NCI-H82 (cell line): Measurements from ENCODE around the gene KRTAP5-5.
"Not testable (repeated sequence)": the region's sequence is repeated elsewhere in the genome, so short reads cannot be mapped to it uniquely, and the experiment has no call there.

Experiments used
- DNase-seq: peaks from one replicate; lab custom pipeline; 2025; lab: John Stamatoyannopoulos, UW

Gene KRTAP5-5

DNA sequence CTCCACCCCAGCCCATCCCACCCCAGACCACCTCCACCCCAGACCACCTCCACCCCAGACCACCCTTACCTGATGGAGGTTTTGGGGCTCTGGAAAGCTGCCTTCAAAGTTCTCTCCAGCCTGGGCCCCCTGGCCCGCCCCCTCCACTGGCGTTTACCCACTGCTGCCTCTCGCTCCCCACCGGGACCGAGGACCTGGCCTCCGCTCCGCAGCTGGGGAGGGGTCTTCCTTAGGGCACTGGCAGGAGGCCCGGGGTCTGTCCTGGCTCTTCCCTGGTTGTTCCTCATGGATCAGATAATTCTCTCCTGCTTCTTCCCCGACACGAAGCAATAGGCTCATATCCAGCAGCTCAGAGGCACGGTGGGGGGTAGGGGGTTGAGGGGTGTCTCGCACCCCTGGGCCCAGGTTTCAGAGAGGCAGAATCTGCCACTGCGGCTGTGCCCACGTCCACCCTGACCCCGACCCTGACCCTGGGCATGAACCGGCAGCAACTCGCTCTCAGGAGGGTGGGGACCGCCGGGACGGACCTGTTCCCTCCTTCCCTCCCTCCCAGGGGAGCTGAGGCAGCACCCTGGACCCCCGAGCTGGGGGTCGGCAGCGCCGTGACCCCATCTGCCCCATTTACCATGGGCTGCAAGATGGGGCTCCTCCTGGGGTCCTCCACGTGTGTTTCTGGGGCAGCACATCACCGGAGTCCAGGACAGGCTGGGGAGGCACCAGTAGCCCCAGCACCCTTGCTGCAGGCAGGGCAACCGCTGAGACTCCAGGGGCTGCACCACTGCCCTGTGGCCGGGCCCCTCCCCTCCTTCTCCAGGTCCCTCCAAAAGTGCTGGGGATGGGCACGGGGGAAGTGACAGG lies 12.9 kb downstream of the KRTAP5-5 start:
- DNase-seq: no peak

- no peak for DNase-seq
Observed at GRCh38 chr11:1643146-1643690, 13.6 kb downstream of the KRTAP5-5 start.

GRCh38 chr11:1644601-1645356 lies 15.2 kb downstream of the KRTAP5-5 start:
- DNase-seq: no peak

- DNase-seq: no peak
Observed at GRCh38 chr11:1645357-1645821, 15.8 kb downstream of the KRTAP5-5 start.

GRCh38 chr11:1646540-1646939 lies 17.0 kb downstream of the KRTAP5-5 start:
- not testable (repeated sequence) for DNase-seq

DNA sequence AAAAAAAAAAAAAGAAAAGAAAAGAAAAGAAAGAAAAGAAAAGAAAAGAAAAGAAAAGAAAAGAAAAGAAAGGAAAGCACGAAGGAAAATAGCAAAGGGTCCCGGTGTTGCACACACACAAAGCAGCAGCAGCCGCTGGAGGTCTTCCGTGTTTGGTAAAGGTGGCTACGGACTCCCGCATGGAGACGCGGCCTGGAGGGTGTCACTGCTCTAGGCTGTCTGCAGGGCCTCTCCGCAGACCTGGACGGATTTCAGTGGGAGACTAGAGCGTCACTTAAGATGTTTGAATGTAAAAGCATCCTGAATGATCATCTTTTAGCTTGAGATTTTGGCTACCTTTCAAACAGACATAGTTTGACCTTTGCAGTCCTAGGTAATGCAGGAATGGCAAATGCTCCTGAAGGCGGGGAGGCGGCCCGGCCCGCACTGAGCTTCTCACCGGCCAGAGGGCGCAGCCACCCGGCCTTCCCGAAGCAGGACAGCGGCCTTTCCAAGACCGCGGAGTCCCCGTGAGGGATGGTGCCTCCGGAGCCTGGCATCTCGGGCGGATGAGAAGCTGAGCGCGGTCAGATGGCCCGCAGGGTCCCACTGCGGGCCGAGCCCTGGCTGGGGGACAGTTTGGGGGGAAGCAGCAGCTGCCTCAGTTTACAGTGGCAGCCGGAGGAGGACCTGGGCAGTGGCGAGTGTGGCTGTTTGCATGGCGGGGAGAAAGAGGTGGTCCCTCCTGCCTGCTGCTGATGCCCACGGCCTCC lies 18.5 kb downstream of the KRTAP5-5 start:
- DNase-seq: no peak

GRCh38 chr11:1648653-1649420 lies 19.3 kb downstream of the KRTAP5-5 start:
- no peak for DNase-seq

DNA sequence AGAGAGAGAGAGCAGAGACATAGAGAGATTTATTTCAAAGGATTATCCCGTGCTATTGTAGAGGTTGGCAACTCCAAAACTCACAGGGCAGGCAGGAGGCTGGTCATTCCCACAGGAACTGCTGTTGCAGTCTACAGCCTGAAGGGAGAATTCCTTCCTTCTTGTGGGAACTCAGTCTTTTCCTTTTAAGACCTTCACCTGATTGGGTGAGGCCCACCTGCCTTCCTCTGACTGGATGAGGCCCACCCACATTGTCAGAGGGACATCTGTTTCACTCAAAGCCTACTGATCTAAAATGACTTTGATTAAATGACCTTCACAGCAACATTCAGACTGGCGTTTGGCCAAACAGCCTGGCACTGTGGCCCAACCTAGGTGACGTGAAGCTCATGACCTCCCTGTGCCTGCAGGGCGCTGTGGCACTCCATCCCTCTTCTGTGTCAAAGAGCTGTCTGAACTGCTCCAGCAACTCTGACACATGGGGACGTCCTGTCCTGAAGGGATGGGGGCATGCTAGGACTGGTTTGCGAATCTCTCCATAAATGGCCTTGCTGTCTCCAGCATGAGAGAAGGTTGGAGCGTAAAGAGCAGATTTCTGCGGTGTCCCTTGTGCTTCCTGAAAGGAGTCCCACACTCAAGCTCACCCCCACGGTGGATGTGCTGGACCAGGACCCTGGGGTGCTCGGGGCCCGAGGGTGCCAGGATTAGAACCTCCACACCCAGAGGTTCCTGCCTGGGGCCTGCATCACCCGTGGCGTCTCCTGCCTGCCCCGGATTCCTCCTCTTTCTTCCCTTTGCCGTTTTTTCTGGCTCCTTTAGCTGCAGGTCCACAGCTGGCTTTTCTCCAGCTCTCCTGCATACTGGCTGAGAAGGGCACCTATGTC lies 20.7 kb downstream of the KRTAP5-5 start:
- DNase-seq: no peak

GRCh38 chr11:1650918-1651262 lies 21.3 kb downstream of the KRTAP5-5 start:
- DNase-seq: no peak

- peak; percentile 9 for DNase-seq
Observed at GRCh38 chr11:1651411-1651980, 21.9 kb downstream of the KRTAP5-5 start.

- no peak for DNase-seq
Observed at GRCh38 chr11:1652026-1652425, 22.5 kb downstream of the KRTAP5-5 start.

- DNase-seq: no peak
Observed at GRCh38 chr11:1652442-1652770, 22.8 kb downstream of the KRTAP5-5 start.

GRCh38 chr11:1652771-1653540 lies 23.4 kb downstream of the KRTAP5-5 start:
- DNase-seq: peak; percentile 57

- no peak for DNase-seq
Observed at GRCh38 chr11:1653541-1654387, 24.2 kb downstream of the KRTAP5-5 start.

GRCh38 chr11:1654388-1655167 lies 25.0 kb downstream of the KRTAP5-5 start:
- no peak for DNase-seq

DNA sequence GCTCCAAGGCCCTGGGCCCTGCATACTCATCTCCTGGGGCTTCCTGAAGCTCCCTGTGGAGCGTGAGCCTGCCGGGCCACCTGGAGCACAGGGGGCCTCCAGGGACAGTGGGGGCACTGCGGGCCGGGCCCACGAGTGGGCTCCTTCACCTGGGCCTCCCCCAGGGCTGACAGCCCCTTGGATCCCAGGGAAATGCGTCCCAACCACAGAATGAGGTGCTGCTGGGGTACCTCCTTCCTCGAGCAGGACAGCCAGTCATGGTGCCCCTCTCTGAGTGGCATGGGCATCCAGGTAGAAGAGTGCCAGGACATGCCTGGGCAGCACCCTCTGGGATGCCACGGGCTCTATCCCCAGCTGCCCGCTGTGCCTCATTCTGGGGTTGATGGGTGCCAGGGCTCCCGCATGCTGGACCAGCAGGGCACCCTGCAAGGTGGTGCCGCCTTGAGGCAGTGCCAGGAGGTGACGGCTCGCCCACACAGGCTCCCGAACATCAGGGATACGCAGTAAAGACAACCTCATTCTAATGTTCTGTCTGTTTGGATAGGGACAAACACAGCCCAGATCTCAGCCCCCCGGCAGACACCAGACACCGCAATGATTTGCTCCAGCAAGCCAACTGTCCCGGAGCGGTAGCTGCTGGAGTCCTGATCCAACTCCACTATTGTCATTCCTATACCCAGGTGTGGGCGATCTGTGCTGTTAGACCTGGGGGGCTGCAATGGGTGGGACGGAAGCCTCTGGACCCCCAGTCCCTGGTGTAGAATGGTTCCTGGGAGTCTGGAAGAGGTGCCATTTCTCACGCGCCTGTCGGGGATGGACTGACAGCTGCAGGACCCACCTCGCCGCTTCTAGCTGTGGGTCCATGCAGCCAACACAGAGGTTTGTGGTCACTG lies 25.8 kb downstream of the KRTAP5-5 start:
- DNase-seq: no peak

GRCh38 chr11:1656061-1656441 lies 26.5 kb downstream of the KRTAP5-5 start:
- DNase-seq: no peak
